Liver (tissue), 9 donors: ENCODE results near the gene APOA1. TPM values are rescaled to one million over a fixed set of nuclear protein-coding genes. Genes with fewer than 3 reads are reported as not detected.
A peak's percentile ranks its signal among the peaks of the same experiment; 100 is the strongest.

Experiments
- DNase-seq: peaks from one replicate; pipeline ENCODE4 v3.0.0-alpha.2; 2017; ENCODE audit warnings: low spot score
- H3K27ac ChIP-seq, 2 donors: one replicate each; pipeline ENCODE4 v1.7.0; 2013; ENCODE audit warnings: inconsistent platforms in 2 of 2, low read length in 2 of 2, control low read depth in 1 of 2, low read depth in 1 of 2, mild to moderate bottlenecking in 1 of 2
- H3K27me3 ChIP-seq, 4 donors: one replicate each; pipeline versions ENCODE4 v1.6.1 to v1.7.0; 2013; ENCODE audit warnings: low read length in 3 of 4, inconsistent platforms in 1 of 4, mild to moderate bottlenecking in 1 of 4, moderate library complexity in 1 of 4; ENCODE audit not compliant: control insufficient read depth in 4 of 4, insufficient read depth in 4 of 4
- H3K36me3 ChIP-seq, 4 donors: one replicate each; pipeline versions ENCODE4 v1.6.1 to v1.7.0; 2013; ENCODE audit warnings: low read length in 3 of 4, mild to moderate bottlenecking in 3 of 4, low read depth in 1 of 4, moderate library complexity in 1 of 4; ENCODE audit not compliant: control insufficient read depth in 4 of 4, insufficient read depth in 3 of 4
- H3K4me1 ChIP-seq, 4 donors: one replicate each; pipeline versions ENCODE4 v1.6.1 to v1.7.0; 2013; ENCODE audit warnings: low read length in 3 of 4, mild to moderate bottlenecking in 3 of 4, moderate library complexity in 1 of 4; ENCODE audit not compliant: control insufficient read depth in 4 of 4, insufficient read depth in 4 of 4
- H3K4me3 ChIP-seq, 3 donors: one replicate each; pipeline versions ENCODE4 v1.6.1 to v1.7.0; 2013; ENCODE audit warnings: low read length in 3 of 3, control low read depth in 1 of 3, low read depth in 1 of 3, mild to moderate bottlenecking in 1 of 3
- H3K9ac ChIP-seq, 2 donors: one replicate each; pipeline ENCODE4 v1.7.0; 2013; ENCODE audit warnings: low read length in 2 of 2, mild to moderate bottlenecking in 2 of 2, moderate library complexity in 2 of 2, control low read depth in 1 of 2, low read depth in 1 of 2
- H3K9me3 ChIP-seq, 4 donors: one replicate each; pipeline versions ENCODE4 v1.6.1 to v1.7.0; 2013; ENCODE audit warnings: low read length in 3 of 4; ENCODE audit not compliant: control insufficient read depth in 4 of 4
- CTCF ChIP-seq: fragments of 150-350 bp; IDR thresholded peaks from 2 replicates; pipeline ENCODE4 v1.5.1; 2017; ENCODE audit warnings: improper control_type of control experiment, low read depth, low read length; ENCODE audit not compliant: missing input control
- FOXA1 ChIP-seq: IDR thresholded peaks from 2 replicates; pipeline ENCODE4 v1.6.1; 2016; ENCODE audit warnings: antibody characterized with exemption
- FOXA2 ChIP-seq: IDR thresholded peaks from 2 replicates; pipeline ENCODE4 v1.6.1; 2016; ENCODE audit warnings: antibody characterized with exemption
- GABPA ChIP-seq, 2 donors: IDR thresholded peaks in 1 of 2; conservative IDR thresholded peaks in 1 of 2; 2 replicates each; pipeline ENCODE4 v1.6.1; 2016; ENCODE audit warnings: antibody characterized with exemption in 2 of 2, mild to moderate bottlenecking in 1 of 2, moderate library complexity in 1 of 2
- HNF4A ChIP-seq, 2 donors: conservative IDR thresholded peaks; 2 replicates each; pipeline ENCODE4 v1.6.1; 2016; ENCODE audit warnings: antibody characterized with exemption in 2 of 2, mild to moderate bottlenecking in 2 of 2
- JUND ChIP-seq, 2 donors: IDR thresholded peaks; 2 replicates each; pipeline ENCODE4 v1.6.1; 2016; ENCODE audit warnings: antibody characterized with exemption in 2 of 2
- RAD21 ChIP-seq, 2 donors: IDR thresholded peaks; 2 replicates each; pipeline ENCODE4 v1.6.1; 2016; ENCODE audit warnings: antibody characterized with exemption in 2 of 2, mild to moderate bottlenecking in 2 of 2
- REST ChIP-seq: IDR thresholded peaks from 2 replicates; pipeline ENCODE4 v1.6.1; 2016; ENCODE audit warnings: antibody characterized with exemption, mild to moderate bottlenecking
- RXRA ChIP-seq, 2 donors: IDR thresholded peaks; 2 replicates each; pipeline ENCODE4 v1.6.1; 2017 to 2018; ENCODE audit warnings: antibody characterized with exemption in 2 of 2, mild to moderate bottlenecking in 1 of 2
- SP1 ChIP-seq: IDR thresholded peaks from 2 replicates; pipeline ENCODE4 v1.6.1; 2018; ENCODE audit warnings: antibody characterized with exemption, mild to moderate bottlenecking
- TAF1 ChIP-seq: conservative IDR thresholded peaks from 2 replicates; pipeline ENCODE4 v1.6.1; 2016; ENCODE audit warnings: antibody characterized with exemption, mild to moderate bottlenecking
- YY1 ChIP-seq: IDR thresholded peaks from 2 replicates; pipeline ENCODE4 v1.6.1; 2016; ENCODE audit warnings: antibody characterized with exemption, mild to moderate bottlenecking
- WGBS: extraction: QIAGEN DNeasy Blood & Tissue Kit; methylation state at CpG from one replicate; pipeline ENCODE4 v1.1.7; 2013; 5-methylcytosine and 5-hydroxymethylcytosine counted together
- polyA plus RNA-seq, 2 donors: library from polyadenylated mRNA; stranded (reverse) in 1 of 2; unstranded in 1 of 2; fragments of 200-250 nt in 1 of 2; fragments of >200 nt in 1 of 2; fragmentation: Nextera tagmentation in 1 of 2; extraction: Ambion mirVana in 1 of 2; gene quantifications; one replicate each; pipeline versions ENCODE4 v1.2.1 to v1.2.3, GENCODE V29; 2013 to 2015
- total RNA-seq, 2 donors: library from RNA; depleted of rRNA; stranded (reverse); fragments of >200 nt; gene quantifications; one replicate each; pipeline ENCODE4 v1.2.3, GENCODE V29; 2014
- TF ChIP-seq, protein P1 (sequence below): IDR thresholded peaks from 2 replicates; pipeline ENCODE4 v1.6.1; 2016; ENCODE audit warnings: antibody characterized with exemption
- donor health status: healthy.
- donor health status: healthy.
- donor health status: healthy.
- donor health status: healthy.
- donor health status: healthy.

Gene APOA1
- total and polyA plus RNA-seq, 4 donors = 4,271 to 17,093 (median 8,590) TPM

- Histone ChIP-seq H3K4me3 (peak overlapping the region in 1 of 3 donors; percentile 0), H3K27me3 (no peaks in the 10 kb centered on the region), H3K36me3 (peaks cover 0 to 2% (median 0%) of the 10 kb centered on the region in 4 donors), H3K9ac (peak overlapping the region in 1 of 2 donors; percentile 15), H3K4me1 (peaks cover 4 to 59% (median 49%) of the 10 kb centered on the region in 4 donors), H3K27ac (peak overlapping the region; percentile 73 to 84), H3K9me3 (no peaks in the 10 kb centered on the region)
- no peak for DNase-seq
- 57% methylated on average over 8 of the region's 8 CpGs for WGBS
- TF ChIP-seq JUND (IDR thresholded peaks at IDR 0.05) (no peak), YY1 (no peak), REST (no peak), HNF4A (conservative IDR thresholded peaks at IDR 0.05) (no peak), SP1 (no peak), CTCF (no peak), RAD21 (IDR thresholded peaks at IDR 0.05) (no peak), FOXA2 (no peak), FOXA1 (no peak), TAF1 (no peak), RXRA (IDR thresholded peaks at IDR 0.05) (no peak), GABPA (IDR thresholded peaks at IDR 0.05 in 1 of 2, conservative IDR thresholded peaks at IDR 0.05 in 1 of 2) (no peak)
- TF ChIP-seq, protein P1, sequence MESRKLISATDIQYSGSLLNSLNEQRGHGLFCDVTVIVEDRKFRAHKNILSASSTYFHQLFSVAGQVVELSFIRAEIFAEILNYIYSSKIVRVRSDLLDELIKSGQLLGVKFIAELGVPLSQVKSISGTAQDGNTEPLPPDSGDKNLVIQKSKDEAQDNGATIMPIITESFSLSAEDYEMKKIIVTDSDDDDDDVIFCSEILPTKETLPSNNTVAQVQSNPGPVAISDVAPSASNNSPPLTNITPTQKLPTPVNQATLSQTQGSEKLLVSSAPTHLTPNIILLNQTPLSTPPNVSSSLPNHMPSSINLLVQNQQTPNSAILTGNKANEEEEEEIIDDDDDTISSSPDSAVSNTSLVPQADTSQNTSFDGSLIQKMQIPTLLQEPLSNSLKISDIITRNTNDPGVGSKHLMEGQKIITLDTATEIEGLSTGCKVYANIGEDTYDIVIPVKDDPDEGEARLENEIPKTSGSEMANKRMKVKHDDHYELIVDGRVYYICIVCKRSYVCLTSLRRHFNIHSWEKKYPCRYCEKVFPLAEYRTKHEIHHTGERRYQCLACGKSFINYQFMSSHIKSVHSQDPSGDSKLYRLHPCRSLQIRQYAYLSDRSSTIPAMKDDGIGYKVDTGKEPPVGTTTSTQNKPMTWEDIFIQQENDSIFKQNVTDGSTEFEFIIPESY = no peak
Observed at GRCh38 chr11:116792869-116793771, 44.3 kb downstream of the APOA1 start.
